BE2C (cell line): ENCODE data around the gene PREX1.
A peak's percentile ranks its signal among the peaks of the same experiment; 100 is the strongest.

ENCODE experiments used
- DNase-seq: peaks from one replicate; pipeline ENCODE4 v3.0.0-alpha.2; 2020
- H3K27me3 ChIP-seq: fragments of 250-450 bp; sonication (Bioruptor Pico); 2 replicates; pipeline ENCODE4 v1.5.1; 2020; ENCODE audit warnings: mild to moderate bottlenecking
- H3K36me3 ChIP-seq: fragments of 250-450 bp; sonication (Bioruptor Pico); 2 replicates; pipeline ENCODE4 v1.5.1; 2020; ENCODE audit warnings: mild to moderate bottlenecking
- H3K4me1 ChIP-seq: fragments of 250-450 bp; sonication (Bioruptor Pico); 2 replicates; pipeline ENCODE4 v1.5.1; 2020
- H3K4me3 ChIP-seq: 2 replicates; pipeline ENCODE4 v1.5.1; 2011; ENCODE audit warnings: low read depth, low read length
- H3K9me3 ChIP-seq: fragments of 250-450 bp; sonication (Bioruptor Pico); 2 replicates; pipeline ENCODE4 v1.5.1; 2020
- TF ChIP-seq, protein P1 (sequence below): IDR thresholded peaks from 2 replicates; pipeline ENCODE4 v1.5.1; 2012; ENCODE audit warnings: mild to moderate bottlenecking, low read depth, low read length

Gene PREX1

DNA sequence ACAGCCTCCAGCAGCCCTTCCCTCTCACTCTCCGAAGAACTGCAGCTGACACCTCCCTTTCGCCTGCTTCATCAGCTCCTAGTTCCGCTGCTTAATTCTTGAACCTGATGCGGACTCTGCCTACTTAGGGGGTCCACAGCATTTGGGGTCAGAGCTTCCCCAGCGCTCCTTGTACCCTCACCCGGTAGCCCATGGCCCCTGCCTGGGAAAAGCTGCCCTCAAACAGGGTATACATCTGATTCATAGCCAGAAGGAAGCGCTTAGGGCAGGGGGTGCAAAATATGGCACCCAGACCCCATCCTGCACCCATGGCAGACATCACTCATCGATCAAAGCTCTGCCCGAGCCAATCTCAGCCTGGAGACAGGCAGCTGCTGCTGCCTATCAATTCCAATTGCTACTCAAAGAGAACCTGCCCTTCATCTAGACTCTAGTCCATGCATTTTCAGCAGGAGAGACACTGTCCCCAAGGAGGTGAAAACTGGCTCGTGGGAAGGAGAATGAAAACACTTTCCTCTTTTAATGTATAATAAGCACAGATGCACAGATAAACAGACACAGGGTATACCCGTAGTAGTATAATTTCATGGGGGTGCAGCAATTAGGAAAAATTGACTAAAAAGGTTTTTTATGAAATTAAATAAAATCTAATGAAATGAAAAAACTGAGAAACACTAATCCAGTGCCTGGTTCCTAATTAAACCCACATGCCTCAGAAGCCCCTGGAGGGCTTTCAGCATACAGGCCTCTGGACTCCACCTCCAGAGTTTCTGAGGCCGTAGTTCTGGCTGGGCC, 194.8 kb downstream of the PREX1 start:
- Histone ChIP-seq H3K4me1 (peaks cover 17% of the 10 kb centered on the region), H3K27me3 (no peaks in the 10 kb centered on the region), H3K36me3 (no peaks in the 10 kb centered on the region), H3K4me3 (no peak overlapping the region), H3K9me3 (no peaks in the 10 kb centered on the region)
- TF ChIP-seq, protein P1, sequence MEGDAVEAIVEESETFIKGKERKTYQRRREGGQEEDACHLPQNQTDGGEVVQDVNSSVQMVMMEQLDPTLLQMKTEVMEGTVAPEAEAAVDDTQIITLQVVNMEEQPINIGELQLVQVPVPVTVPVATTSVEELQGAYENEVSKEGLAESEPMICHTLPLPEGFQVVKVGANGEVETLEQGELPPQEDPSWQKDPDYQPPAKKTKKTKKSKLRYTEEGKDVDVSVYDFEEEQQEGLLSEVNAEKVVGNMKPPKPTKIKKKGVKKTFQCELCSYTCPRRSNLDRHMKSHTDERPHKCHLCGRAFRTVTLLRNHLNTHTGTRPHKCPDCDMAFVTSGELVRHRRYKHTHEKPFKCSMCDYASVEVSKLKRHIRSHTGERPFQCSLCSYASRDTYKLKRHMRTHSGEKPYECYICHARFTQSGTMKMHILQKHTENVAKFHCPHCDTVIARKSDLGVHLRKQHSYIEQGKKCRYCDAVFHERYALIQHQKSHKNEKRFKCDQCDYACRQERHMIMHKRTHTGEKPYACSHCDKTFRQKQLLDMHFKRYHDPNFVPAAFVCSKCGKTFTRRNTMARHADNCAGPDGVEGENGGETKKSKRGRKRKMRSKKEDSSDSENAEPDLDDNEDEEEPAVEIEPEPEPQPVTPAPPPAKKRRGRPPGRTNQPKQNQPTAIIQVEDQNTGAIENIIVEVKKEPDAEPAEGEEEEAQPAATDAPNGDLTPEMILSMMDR = no peak
- no peak for DNase-seq

DNA sequence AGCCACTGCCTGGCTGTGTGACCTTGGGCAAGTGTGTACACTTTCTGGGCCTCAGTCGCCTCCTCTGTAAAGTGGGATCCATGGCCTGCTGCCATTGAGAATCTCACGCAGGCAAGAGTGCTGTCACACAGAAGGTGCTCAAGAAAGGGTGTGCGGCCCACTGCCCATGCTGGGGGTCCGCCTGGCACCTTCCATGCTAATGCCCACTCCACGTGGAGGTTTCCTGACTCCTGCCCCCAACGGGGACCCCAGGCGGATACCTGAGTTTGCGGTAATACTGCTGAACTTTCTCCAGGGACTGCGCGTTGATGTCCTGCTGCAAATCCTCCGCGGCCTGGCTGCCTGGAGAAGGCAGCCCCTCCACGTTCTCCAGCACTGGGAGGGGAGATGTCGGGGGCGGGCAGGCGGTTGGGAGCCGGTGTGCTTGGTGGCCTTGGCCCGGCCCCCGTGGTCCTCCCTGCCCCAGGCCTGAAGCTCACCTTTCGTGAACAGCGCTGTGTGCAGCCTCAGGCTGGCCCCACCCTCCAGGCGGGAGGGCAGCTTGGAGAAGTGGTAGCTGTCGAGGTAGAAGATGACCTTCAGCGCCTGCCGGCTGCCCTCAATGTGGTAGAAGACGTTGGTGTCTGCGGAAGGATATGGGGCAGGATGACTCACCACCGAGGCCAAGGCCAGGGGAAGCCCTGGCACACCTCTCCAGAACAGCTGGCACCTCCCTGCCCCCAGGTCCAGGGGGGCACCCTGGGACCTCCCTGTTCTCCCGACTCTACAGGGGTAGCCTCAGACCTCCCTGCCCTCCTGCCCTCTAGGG, 195.6 kb downstream of the PREX1 start:
- peaks cover 17% of the 10 kb centered on the region for H3K4me1 ChIP-seq
- H3K9me3 ChIP-seq = no peaks in the 10 kb centered on the region
- TF ChIP-seq, protein P1 = no peak
- H3K27me3 ChIP-seq = no peaks in the 10 kb centered on the region
- no peak overlapping the region for H3K4me3 ChIP-seq
- no peaks in the 10 kb centered on the region for H3K36me3 ChIP-seq
- DNase-seq = no peak

DNA sequence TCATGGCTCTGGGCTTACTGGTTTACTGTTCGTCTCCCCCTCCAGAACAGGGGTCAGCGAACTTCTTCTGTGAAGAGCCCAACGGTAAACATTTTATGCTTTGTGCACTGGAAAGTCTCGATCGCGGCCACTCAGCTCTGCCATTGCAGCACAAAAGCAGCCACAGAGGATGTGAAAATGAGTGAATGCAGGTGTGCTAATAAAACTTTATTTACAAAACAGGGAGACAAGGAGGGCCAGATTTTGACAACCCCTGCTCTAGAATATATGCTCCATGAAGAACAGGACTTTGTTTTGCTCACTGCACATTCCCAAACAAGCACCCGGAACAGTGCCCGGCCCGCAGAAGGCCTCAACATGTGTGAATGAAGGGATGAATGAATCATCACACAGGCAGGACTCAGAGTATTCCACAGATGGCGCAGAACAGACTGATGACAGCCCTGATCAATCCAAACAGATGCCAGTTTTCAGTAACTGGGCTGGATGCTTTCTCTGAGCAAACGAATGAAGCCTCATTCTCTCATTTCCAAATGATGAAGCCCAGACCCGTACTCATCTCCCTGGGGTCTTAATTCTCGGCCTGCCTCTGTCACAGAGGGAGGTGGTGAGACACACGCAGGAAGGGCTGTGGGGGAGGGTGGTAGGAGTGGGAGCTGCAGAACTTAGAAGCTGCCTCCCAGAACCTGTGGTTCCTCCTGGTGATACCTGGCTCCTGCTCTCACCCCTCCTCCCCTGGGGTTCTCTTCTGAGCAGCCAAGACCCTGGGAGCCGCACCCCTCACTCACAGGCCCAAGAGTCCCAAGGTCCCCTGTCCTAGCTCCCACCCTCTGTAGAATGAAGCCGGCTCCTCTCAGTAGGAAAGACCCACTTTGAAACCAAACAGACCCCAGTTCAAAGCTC, 196.4 kb downstream of the PREX1 start:
- Histone ChIP-seq H3K4me3 (no peak overlapping the region), H3K4me1 (peaks cover 17% of the 10 kb centered on the region), H3K36me3 (no peaks in the 10 kb centered on the region), H3K9me3 (no peaks in the 10 kb centered on the region), H3K27me3 (no peaks in the 10 kb centered on the region)
- TF ChIP-seq, protein P1 = no peak
- peak; percentile 73 for DNase-seq

DNA sequence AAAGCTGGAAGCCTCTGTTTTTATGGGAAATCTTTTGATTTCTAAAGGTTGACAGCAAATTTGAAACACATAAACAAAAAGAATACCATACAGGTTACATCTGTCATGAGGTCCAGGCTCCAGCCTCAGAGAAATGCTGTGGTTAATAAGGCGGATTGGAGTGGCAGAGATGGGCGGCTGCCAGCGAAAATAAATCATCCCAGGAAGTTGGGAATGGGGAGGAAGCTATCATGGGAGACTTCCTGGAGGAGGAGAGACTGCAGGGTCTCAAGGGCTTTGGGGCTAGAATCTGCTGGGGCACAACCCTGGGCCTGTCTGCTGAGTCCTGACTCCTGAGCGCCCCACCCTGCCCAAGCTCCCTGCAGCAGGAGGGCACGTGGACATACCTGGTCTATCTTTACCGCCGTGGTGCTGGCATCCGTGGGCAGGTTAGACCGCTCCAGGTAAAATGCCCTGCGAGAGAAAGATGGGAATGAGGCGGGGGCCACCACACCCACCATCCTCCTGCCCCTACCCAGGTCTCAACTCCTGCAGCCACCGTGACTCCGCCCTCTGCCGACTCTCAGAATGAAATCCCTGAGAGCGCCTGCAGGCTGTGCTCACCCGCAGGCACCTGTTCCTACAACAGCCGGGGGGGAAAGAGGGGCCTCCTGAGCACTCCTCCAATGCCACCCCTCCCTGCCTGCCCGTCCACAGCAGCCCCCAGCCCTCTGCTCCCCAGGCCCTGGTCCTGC, 197.3 kb downstream of the PREX1 start:
- no peak for DNase-seq
- Histone ChIP-seq H3K4me3 (no peak overlapping the region), H3K4me1 (peaks cover 17% of the 10 kb centered on the region), H3K36me3 (no peaks in the 10 kb centered on the region), H3K9me3 (no peaks in the 10 kb centered on the region), H3K27me3 (no peaks in the 10 kb centered on the region)
- TF ChIP-seq, protein P1 = no peak

DNA sequence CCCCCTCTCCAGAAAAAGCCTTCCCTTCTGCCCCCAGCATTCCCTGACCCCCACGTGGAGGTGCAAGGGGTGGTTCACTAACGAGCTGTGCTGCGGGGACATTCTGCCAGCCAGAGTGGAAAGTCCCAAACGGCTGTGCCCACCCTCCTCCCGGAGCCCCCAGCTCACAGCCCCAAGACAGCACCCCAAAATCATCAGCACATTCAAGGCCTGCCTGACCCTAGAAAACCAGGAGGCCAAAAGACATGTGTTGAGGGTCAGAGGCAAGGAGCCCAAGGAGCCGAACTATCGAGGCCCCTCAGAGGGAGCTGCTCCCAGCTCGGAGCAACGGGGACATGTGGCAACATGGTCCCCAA, 197.9 kb downstream of the PREX1 start:
- no peak for DNase-seq
- Histone ChIP-seq H3K4me1 (peaks cover 17% of the 10 kb centered on the region), H3K36me3 (no peaks in the 10 kb centered on the region), H3K4me3 (no peak overlapping the region), H3K9me3 (no peaks in the 10 kb centered on the region), H3K27me3 (no peaks in the 10 kb centered on the region)
- TF ChIP-seq, protein P1 = no peak
